CD4-positive, alpha-beta T cell treated with Interleukin-12 subunit alpha and Interleukin-12 subunit beta, for 1 hour (primary cell): ENCODE results near the gene PDE1A.

ENCODE experiments used
- DNase-seq: peaks from one replicate; pipeline ENCODE4 v3.0.0-alpha.2; 2020

Gene PDE1A

DNA sequence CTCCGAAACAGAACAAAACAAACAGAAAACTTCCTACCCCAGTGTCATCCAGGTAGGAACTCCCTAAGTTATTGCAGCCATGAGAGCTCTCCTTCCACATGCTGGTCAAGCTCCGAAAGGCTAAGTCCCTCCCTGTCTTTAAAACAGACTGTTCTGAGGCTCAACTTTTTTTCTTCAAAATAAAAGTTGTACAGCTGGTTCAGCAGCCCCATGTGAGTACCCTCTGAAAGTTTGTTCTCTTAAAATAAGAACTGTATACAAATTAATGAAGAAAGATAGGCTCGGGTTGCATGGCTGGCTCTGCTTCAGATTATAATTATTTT, at the start of gene PDE1A:
TSS of gene PDE1A (minus strand) at position 119 of the 323 bp plus-strand sequence.
- DNase-seq, result no peak

GRCh38 chr2:182473635-182474034, 46.8 kb upstream of the PDE1A start:
- DNase-seq, result no peak

- no peak for DNase-seq
These were observed 36.9 kb upstream of the PDE1A start for GRCh38 chr2:182463760-182464159.

DNA sequence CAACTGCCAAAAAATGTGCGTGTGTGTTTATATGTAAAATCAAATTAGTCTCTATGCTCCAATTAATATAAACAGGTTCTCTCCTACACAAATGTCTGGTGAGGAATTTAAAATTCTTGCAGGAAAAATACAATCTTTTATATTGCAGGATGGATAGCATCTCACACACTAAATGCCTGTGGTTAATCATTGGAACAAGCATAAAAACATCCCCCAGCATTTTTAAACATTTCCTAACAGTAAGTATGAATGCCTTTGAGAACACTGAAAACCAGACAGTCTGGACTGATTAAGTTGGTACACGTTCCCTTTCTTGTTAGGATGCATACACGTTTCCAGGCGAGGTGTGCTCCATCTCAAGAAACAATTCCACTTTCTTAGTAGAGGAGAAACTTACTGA, 29.9 kb upstream of the PDE1A start:
- DNase-seq, result no peak

- no peak for DNase-seq
These were observed 25.7 kb upstream of the PDE1A start for GRCh38 chr2:182452456-182452990.

DNA sequence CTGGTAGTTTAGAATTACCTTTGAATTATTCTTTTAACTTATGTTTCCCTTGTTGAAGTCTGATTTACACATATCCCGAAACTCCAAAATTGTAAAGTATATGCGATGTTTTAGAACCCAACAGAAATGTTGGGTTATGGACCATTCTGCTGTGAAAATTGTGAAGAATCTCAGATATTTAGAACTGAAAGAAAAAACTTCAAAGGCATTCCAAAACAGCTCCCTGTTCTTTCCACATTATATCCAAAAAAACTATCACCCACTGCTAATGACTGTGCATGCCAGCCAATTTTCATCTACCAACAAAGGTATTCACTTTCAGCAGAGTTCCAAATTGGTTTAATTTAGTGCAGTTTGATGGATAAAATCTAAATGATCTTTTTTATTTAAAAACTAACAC, 21.5 kb upstream of the PDE1A start:
- DNase-seq, result no peak

DNA sequence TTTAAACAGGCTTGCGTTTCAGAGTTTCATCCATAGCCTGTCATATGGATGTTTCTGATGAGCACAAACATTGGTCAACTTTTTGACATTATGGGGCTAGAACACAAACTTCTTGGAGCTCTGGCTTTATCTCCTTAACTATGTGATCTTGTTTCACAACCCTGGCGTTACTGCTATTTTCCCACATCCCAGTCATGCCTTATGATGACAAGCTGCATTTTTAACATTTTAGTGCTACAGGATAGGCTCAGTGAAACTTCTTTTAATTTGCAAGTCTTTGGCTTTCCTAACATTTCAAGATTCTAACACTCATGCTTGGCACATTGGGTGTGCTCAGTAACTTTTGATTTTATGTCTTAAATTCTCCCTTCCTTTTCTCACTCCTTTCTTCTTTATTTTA, 21.0 kb upstream of the PDE1A start:
- DNase-seq, result no peak

DNA sequence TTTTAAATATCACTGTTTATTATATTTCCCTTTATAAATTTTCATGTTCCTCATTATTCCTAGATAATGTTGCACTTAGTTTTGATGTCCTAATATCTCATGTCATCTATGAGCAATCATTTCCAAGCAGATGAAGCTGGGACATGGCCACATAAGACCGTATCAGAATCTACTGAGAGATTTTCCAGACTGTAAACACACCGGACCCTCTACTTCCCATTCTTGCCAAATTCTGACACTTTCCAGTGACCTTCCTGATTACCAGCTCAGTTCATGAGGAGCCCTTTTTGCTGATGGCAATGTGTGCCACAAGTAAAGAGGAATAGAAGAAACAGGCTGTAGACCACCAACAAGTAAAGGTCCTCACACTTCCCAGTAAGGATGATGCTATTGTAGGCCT, 20.3 kb upstream of the PDE1A start:
- no peak for DNase-seq

- no peak for DNase-seq
These were observed 19.3 kb upstream of the PDE1A start for GRCh38 chr2:182446087-182446486.

GRCh38 chr2:182445391-182445965, 18.6 kb upstream of the PDE1A start:
- DNase-seq, result no peak

DNA sequence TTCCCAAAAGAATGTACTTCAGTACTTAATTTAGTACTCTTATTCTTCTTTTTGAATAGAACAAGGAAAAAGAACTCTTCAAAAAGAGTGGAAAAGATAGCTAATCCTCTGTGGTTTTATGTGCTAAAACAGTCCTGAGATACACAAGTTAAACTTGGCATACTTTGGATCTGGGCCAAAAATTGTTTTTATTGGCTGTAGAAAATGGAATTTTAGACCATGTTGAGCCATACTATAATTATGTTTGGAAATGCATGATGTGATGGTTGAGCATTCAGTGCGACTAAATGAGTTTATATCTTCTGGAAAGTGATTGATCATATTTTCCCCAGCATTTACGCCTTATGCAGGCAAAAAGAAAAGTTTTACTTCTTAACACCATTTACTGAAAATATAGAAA, 18.0 kb upstream of the PDE1A start:
- no peak for DNase-seq

GRCh38 chr2:182444170-182444569, 17.3 kb upstream of the PDE1A start:
- DNase-seq, result no peak

- DNase-seq, result no peak
These were observed 9.4 kb upstream of the PDE1A start for GRCh38 chr2:182436252-182436651.

- DNase-seq, result no peak
These were observed 8.9 kb upstream of the PDE1A start for GRCh38 chr2:182435754-182436153.

- no peak for DNase-seq
These were observed 5.2 kb upstream of the PDE1A start for GRCh38 chr2:182432051-182432450.

GRCh38 chr2:182428476-182428875, 1.6 kb upstream of the PDE1A start:
- no peak for DNase-seq

- DNase-seq, result no peak
These were observed 536 bp downstream of the PDE1A start for GRCh38 chr2:182426082-182426917.

- DNase-seq, result no peak
These were observed 4.0 kb downstream of the PDE1A start for GRCh38 chr2:182422864-182423263.

GRCh38 chr2:182420669-182421068, 6.2 kb downstream of the PDE1A start:
- no peak for DNase-seq

DNA sequence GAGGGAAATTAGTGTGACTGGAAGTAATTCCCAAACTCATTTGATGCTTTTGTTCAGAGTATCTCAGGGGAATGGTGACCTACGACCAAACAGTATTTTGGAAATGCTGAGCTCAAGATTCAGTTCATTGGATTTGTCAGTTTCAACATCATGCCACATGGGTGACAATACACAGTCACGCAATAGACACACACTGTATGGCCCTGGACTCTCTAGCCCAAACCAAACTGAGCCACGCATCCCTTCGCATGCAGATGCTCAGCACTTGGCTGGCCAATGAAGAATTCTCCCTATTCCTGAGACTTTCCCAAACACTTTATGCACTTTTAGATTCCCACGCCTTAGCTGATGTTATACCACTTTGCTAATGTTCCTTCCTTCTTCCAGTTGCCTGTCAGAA, 10.0 kb downstream of the PDE1A start:
- no peak for DNase-seq

DNA sequence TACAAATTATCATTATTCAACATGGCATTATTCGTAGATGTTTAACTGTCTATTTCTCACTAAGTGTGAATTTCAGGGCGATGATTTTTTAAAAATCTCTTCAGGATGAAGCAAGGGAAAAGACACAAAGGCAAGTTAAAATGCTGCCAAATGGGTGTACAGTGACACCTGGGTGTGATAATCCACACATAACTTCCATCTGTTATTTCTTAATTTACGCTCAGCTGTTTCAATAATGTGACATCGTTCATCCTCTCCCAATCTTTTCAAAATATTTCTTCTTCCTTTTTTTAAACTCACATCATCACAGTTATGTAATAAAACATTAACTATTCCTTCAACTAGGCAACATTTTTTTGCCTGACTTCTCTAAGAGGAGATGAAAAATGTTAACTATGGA, 10.6 kb downstream of the PDE1A start:
- DNase-seq, result no peak

- no peak for DNase-seq
These were observed 11.1 kb downstream of the PDE1A start for GRCh38 chr2:182415771-182416170.

DNA sequence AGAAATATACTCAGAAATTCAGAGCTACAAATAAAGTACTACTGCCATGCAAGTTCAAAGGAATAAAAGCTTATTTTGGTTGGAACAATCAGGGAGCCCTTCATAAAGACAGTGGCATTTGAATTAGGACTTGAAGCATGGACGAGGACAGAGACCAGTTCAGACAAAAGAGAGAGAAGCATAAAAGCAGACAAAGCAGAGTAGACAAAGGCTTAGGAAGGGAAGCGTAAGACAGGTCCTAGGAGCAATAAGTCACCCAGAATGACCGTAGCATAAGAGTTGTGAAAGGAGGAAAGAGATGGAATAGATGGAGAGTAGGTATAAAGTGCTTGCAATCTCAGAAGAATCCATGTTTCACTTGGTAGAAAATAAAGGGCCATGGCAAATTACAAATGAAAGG, 14.0 kb downstream of the PDE1A start:
- no peak for DNase-seq

DNA sequence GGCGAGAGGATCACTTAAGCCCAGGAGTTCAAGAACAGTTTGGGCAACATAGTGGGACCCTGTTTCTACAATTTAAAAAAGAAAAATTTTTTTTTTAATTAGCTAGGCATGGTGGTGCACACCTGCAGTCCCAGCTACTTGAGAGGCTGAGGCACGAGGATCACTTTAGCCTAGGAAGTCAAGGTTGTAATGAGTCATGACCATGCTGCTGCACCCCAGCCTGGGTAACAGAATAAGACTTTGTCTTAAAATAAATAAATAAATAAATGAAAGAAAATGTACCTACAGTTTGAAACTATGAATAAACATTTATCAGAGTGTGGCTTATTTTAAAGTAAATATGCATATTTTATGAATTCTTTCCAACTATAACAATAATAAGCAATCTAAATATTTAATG, 16.7 kb downstream of the PDE1A start:
- DNase-seq, result no peak

DNA sequence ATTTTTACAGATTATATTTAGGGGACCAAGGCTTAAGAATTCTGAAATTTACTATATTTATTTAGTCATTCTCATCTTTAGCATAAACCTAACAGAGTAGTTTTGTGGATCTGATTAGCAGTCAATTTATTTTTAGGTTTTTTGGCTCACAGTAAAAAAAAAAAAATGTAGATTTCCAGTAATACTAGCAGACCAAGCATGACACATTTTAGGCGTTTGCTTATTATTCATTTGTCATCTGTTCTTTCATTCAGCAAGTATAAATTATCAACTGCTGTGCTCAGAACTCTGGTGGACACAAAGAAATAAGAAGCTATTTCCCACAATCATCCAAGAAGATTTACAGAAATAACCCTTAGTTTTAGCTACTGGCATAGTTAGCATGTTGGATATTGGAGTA, 20.6 kb downstream of the PDE1A start:
- no peak for DNase-seq
